ENCODE data around the gene LSR. TPM values are rescaled to one million over a fixed set of nuclear protein-coding genes. Genes with fewer than 3 reads are reported as not detected.
A peak's percentile ranks its signal among the peaks of the same experiment; 100 is the strongest.

The LSR gene, protein sequence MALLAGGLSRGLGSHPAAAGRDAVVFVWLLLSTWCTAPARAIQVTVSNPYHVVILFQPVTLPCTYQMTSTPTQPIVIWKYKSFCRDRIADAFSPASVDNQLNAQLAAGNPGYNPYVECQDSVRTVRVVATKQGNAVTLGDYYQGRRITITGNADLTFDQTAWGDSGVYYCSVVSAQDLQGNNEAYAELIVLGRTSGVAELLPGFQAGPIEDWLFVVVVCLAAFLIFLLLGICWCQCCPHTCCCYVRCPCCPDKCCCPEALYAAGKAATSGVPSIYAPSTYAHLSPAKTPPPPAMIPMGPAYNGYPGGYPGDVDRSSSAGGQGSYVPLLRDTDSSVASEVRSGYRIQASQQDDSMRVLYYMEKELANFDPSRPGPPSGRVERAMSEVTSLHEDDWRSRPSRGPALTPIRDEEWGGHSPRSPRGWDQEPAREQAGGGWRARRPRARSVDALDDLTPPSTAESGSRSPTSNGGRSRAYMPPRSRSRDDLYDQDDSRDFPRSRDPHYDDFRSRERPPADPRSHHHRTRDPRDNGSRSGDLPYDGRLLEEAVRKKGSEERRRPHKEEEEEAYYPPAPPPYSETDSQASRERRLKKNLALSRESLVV
- total RNA-seq, result 10 to 100 TPM; 33.2 to 36.3 TPM

DNA sequence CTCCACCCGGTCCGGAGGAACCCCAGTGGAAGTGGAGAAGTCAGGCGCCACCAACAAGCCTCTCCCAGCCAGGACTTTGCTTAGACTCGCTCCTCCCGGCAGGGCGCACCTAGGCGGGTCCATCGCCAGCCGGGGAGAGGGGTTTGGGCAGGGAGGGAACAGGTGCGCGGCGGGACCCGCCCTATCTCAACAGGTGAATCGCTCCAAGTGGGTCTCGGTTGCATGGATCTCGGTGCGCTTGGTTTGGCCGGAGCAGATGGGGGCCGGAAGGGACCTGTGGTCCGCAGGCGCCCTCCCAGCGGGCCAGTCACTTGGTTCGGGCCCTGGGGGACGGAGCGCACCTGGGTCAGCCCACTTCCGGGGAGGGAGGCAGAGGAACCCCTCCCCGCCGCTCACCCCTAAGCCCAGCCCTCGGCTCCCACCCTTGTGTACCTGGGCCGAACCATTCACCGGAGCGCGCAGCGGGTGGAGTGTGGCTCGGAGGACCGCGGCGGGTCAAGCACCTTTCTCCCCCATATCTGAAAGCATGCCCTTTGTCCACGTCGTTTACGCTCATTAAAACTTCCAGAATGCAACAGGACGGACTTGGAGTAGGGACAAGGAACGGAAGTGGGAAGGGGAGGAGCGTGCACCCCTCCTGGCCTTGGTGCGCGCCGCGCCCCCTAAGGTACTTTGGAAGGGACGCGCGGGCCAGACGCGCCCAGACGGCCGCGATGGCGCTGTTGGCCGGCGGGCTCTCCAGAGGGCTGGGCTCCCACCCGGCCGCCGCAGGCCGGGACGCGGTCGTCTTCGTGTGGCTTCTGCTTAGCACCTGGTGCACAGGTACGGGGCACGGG, at the start of gene LSR:
Gene LSR (plus strand): TSS at position 693 of the 836 bp plus-strand sequence. CDS start 21 bp downstream, at position 714.
- ATAC-seq (ENCODE audit: low read depth) (peak; percentile 94), DNase-seq (peak; percentile 82)
- peak within 1 kb of the TSS; percentile 92 for H3K27ac Mint-ChIP-seq
- POLR2A ChIA-PET, result no interaction called here
- H3K4me3 Mint-ChIP-seq, result peak within 1 kb of the TSS; percentile 93
- peaks cover 8% of the 10 kb centered on the region for H3K9me3 Mint-ChIP-seq
- H3K27me3 Mint-ChIP-seq, result peaks cover 12% of the 10 kb centered on the region
- H3K36me3 Mint-ChIP-seq, result peaks cover 8% of the 10 kb centered on the region
- peaks cover 17% of the 10 kb centered on the region for H3K4me1 Mint-ChIP-seq

DNA sequence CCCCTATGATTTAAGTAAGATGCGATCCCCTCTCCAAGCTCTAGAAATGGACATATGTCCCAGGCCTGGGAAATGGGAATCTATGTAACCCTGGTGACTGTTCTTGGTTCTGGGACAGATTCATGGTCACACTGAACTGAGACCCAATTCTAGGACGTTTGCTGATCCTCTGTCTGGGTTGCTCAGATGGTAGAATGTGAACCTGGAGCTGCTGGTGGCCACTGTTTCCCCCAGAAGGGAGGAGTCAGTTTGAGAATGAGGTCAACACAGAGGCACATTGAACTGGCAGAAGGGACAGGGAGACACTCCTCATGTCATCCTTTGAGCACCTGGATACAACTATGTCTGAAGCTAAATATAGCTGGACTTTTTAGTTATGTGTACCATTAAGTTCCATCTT, 49.3 kb upstream of the LSR start:
- Mint-ChIP-seq H3K36me3 (peaks cover 2% of the 10 kb centered on the region), H3K4me1 (peaks cover 23% of the 10 kb centered on the region), H3K27ac (no peak overlapping the region), H3K27me3 (peaks cover 4% of the 10 kb centered on the region), H3K4me3 (no peak overlapping the region), H3K9me3 (peaks cover 5% of the 10 kb centered on the region)
- POLR2A ChIA-PET, result interaction anchor here (1.0 to 1.5 kb wide), 3 partner anchors 27 to 46 kb away, joined by 3 to 5 read pairs (median 4); no protein-coding TSS in a partner anchor
- ATAC-seq (ENCODE audit: low read depth) (no peak), DNase-seq (no peak)

DNA sequence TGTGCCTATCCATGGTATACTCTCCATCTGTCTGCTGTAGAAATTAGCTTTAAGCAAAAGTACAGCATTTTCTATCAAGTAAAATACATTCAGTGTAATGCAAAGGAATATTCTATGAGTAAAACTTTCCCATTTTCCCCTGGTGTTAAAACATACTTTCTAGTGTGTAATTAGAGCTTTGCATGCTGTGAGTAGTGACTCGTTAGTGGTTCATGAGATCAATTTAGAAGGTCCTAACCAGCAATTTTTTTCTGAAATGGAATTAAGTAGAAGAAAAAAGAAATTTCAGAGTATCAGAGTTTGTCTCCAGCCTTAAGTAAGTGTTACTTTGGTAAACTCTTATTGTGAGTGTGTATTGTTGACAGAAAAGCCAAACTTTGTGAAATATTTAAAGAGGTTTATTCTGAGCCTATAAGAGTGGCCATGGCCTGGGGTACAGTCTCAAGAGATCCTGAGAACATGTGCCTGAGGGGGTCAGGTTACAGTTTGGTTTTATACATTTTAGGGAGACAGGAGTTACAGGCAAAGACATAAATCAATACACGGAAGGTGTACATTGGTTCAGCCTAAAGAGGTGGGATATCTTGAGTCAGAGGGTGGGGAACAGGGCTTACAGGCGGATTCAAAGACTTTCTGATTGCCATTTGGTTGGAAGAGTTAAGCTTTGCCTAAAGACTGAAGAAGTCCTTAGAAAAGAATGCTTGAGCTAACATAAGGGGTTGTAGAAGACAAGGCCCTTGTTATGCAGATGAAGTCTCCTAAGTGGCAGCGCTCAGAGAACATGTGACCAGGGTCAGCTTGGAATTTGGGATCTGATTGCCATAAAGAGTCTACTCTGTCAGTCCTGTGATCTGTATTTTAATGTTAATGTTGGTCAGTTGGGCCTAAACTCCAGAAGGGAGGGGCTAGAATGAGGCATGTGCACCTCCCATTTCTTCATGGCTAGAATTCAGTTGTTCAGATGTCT, 45.8 kb upstream of the LSR start:
- Mint-ChIP-seq H3K9me3 (peaks cover 2% of the 10 kb centered on the region), H3K4me1 (peaks cover 53% of the 10 kb centered on the region), H3K4me3 (no peak overlapping the region), H3K27me3 (no peaks in the 10 kb centered on the region), H3K27ac (peak overlapping the region; percentile 35), H3K36me3 (peaks cover 3% of the 10 kb centered on the region)
- DNase-seq (no peak), ATAC-seq (ENCODE audit: low read depth) (no peak)
- POLR2A ChIA-PET, result no interaction called here

DNA sequence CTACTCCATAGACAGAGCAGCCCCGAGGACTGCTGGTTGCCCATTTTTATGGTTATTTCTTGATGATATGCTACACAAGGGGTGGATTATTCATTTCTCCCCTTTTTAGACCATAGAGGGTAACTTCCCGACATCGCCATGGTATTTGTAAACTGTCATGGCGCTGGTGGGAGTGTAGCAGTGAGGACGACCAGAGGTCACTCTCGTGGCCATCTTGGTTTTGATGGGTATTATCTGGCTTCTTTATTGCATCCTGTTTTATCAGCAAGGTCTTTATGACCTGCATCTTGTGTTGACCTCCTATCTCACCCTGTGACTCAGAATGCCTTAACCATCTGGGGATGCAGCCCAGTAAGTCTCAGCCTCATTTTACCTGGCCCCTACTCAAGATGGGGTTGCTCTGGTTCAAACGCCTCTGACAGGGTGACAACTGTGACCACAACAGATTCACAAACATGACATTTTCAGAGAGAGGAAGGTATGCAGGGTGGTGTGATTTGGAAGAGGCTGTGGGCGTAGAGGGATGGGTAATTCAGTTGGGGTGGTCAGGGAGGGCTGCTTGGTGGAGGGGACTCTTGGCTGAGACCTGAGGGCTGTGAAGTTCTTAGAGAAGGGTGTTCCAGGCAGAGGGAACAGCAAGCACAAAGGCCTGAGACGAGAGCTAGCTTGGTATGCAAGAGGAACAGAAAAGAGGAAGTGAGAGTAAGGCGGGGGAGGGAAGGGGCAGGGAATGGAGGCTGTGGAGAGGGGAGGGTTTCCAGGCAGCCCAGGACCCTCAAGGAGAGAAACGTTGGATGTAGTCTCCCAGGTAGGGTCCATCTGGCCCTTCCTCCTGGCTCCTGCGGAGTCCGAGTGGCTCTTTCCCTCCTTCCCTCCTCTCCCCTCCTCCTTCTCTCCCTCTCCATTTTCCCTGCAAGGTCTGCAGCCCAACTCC, 43.7 kb upstream of the LSR start:
- ATAC-seq (ENCODE audit: low read depth) (peak; percentile 13), DNase-seq (no peak)
- Mint-ChIP-seq H3K4me1 (peaks cover 66% of the 10 kb centered on the region), H3K36me3 (peaks cover 5% of the 10 kb centered on the region), H3K4me3 (peak overlapping the region; percentile 81), H3K9me3 (peaks cover 3% of the 10 kb centered on the region), H3K27ac (peak overlapping the region; percentile 97), H3K27me3 (no peaks in the 10 kb centered on the region)
- POLR2A ChIA-PET, result interaction anchor here (1.6 to 3.3 kb wide), 2 partner anchors 38 to 51 kb away, joined by 5 to 26 read pairs; partner anchors contain the start of gene FXYD5

DNA sequence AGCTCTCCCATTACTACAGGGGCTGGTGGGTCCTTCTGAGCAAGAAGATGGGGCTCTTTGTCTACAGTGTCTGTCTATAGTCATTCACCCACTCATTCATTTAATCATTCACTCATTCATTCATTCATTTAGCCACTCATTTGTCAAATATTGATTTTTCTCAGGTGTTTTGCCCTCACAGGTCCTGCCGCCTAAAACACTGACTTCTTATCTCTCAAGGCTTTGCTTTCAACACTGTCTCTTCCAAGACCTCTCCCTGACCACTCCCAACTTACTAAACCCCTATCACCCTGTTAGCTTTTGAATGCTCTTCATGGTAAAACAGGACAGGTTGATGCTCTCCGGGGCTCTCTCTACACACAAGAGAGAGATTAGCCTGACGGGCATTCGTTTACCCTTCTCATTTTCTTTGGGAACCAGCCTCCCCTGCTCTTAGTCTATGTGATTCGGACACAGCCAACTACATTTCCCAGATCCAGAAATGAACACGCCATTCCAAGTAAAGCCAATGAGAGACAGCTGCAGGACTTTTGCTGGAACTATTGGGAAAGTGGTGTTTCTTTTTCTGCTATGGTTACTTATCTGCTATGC, 43.0 kb upstream of the LSR start:
- Mint-ChIP-seq H3K27me3 (no peaks in the 10 kb centered on the region), H3K4me3 (peak overlapping the region; percentile 81), H3K4me1 (peaks cover 67% of the 10 kb centered on the region), H3K36me3 (peaks cover 6% of the 10 kb centered on the region), H3K9me3 (peaks cover 3% of the 10 kb centered on the region), H3K27ac (peak overlapping the region; percentile 97)
- no peak for DNase-seq
- POLR2A ChIA-PET, result interaction anchor here (0.6 to 3.3 kb wide), 9 partner anchors 10 to 64 kb away, joined by 3 to 26 read pairs (median 3); partner anchors contain the start of gene FXYD5
- no peak for ATAC-seq (ENCODE audit: low read depth)

DNA sequence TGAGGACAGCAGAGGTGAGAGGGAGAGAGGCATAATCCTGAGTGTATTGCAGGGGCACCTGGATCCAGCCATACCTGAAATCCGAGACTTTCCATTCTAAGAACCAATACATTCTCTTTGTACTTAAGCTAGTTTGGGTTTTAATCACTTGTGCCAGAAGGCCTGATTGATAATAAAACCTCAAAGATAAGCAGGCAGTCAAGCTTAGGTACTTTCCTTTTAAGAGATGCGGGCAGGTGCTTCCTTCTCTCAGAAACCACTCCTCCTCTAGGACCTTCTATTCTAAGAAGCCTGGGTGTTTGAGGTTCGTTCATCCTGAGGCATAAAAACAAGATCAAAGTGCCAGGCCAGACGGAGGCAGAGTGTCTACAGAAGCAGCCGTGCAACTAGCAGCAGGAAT, 42.4 kb upstream of the LSR start:
- ATAC-seq (ENCODE audit: low read depth) (peak; percentile 63), DNase-seq (no peak)
- peak overlapping the region; percentile 97 for H3K27ac Mint-ChIP-seq

DNA sequence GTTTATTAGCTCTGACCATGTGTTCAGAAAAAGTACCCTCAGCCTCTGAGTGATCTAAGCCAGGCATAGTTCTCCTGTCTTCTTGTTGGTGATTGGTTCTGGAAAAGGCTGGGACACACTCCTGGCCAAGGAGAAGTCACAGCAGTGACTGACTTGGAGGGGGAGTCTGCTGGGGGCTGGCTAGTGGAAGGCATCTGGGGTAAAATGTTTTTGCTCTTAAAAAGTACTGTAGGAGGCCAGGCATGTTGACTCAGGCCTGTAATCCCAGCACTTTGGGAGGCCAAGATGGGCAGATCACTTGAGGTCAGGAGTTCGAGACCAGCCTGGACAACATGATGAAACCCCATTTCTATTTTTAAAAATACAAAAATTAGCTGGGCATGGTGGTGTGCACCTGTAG, 41.9 kb upstream of the LSR start:
- peaks cover 6% of the 10 kb centered on the region for H3K36me3 Mint-ChIP-seq
- H3K4me1 Mint-ChIP-seq, result peaks cover 69% of the 10 kb centered on the region
- ATAC-seq (ENCODE audit: low read depth) (no peak), DNase-seq (no peak)
- H3K27me3 Mint-ChIP-seq, result no peaks in the 10 kb centered on the region
- H3K9me3 Mint-ChIP-seq, result peaks cover 3% of the 10 kb centered on the region
- peak overlapping the region; percentile 81 for H3K4me3 Mint-ChIP-seq
- POLR2A ChIA-PET, result interaction anchor here (0.9 to 3.3 kb wide), 7 partner anchors 13 to 65 kb away, joined by 3 to 26 read pairs (median 3); partner anchors contain the start of gene FXYD5
- peak overlapping the region; percentile 97 for H3K27ac Mint-ChIP-seq

More for the DNA sequence above, 42.4 kb upstream of the LSR start:
- Mint-ChIP-seq H3K4me1 (peaks cover 68% of the 10 kb centered on the region), H3K9me3 (peaks cover 3% of the 10 kb centered on the region), H3K36me3 (peaks cover 6% of the 10 kb centered on the region), H3K4me3 (peak overlapping the region; percentile 81), H3K27me3 (no peaks in the 10 kb centered on the region)
- POLR2A ChIA-PET, result interaction anchor here (0.6 to 3.3 kb wide), 9 partner anchors 9 to 65 kb away, joined by 3 to 26 read pairs (median 3); partner anchors contain the start of gene FXYD5

DNA sequence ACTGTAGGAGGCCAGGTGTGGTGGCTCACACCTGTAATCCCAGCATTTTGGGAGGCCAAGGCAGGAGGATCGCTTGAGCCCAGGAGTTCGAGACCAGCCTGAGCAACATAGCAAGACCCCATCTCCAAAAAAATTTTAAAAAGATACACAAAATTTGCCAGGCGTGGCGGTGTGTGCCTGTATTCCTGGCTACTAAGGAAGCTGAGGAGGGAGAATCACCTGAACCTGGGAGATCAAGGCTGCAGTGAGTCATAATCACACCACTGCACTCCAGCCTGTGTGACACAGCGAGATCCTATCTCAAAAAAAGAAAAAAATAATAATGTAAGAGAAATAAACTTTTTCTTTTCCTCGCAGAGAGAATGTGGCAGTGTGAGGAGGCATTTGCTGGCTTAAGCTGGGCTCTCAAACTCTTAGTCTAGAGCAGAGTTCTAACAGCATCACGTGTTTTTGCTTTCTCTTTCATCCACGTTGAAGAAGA, 41.4 kb upstream of the LSR start:
- Mint-ChIP-seq H3K4me3 (peak overlapping the region; percentile 81), H3K36me3 (peaks cover 8% of the 10 kb centered on the region), H3K9me3 (peaks cover 3% of the 10 kb centered on the region), H3K27me3 (no peaks in the 10 kb centered on the region), H3K27ac (peak overlapping the region; percentile 97), H3K4me1 (peaks cover 74% of the 10 kb centered on the region)
- POLR2A ChIA-PET, result interaction anchor here (1.3 to 3.3 kb wide), 3 partner anchors 29 to 66 kb away, joined by 3 to 26 read pairs (median 3); partner anchors contain the start of gene FXYD5
- no peak for DNase-seq
- no peak for ATAC-seq (ENCODE audit: low read depth)

DNA sequence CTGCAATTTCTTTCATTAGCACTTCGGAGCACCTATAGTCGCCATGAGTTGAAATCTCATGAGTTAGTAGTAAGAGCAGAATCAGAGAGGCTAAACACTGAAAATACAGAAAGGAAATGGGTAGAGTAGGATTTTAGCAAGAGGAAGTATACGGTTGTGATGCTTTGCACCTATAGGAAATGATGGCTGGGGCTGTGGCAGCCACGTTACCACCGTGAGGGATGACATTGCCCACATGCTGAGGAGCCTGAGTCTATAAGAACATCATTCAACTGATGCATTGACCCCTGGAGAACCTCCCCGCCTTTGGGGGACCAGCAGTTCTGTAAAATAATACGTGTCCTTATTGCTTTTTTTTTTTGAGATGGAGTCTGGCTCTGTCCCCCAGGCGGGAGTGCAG, 40.7 kb upstream of the LSR start:
- no peak for DNase-seq
- POLR2A ChIA-PET, result interaction anchor here (0.7 to 3.3 kb wide), 2 partner anchors 54 to 510 kb away, joined by 3 to 26 read pairs; partner anchors contain the start of gene FXYD5

DNA sequence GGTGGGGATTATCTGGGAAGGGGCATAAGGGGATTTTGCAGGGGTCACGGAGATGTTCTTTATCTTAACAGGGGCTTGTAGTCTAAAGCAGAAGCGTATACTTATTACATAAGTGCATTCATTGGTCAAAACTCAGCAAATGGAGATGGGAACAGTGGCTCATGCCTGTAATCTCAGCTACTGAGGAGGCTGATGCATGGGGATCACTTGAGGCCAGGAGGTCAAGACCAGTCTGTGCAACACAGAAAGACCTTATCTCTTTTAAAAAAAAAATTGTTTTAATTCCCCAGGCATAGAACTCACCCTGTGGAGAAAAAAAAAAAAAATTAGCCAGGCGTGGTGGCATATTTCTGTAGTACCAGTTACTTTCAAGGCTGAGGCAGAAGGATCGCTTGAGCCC, 39.2 kb upstream of the LSR start:
- Mint-ChIP-seq H3K27ac (peak overlapping the region; percentile 80), H3K27me3 (no peaks in the 10 kb centered on the region), H3K4me1 (peaks cover 79% of the 10 kb centered on the region), H3K9me3 (peaks cover 3% of the 10 kb centered on the region), H3K4me3 (no peak overlapping the region), H3K36me3 (peaks cover 9% of the 10 kb centered on the region)
- POLR2A ChIA-PET, result interaction anchor here (0.7 kb wide), 1 partner anchor 33 kb away, joined by 4 read pairs; no protein-coding TSS in a partner anchor
- ATAC-seq (ENCODE audit: low read depth) (no peak), DNase-seq (no peak)

More for the DNA sequence above, 40.7 kb upstream of the LSR start:
- Mint-ChIP-seq H3K36me3 (peaks cover 9% of the 10 kb centered on the region), H3K9me3 (peaks cover 3% of the 10 kb centered on the region), H3K27ac (peak overlapping the region; percentile 97), H3K4me3 (peak overlapping the region; percentile 81), H3K27me3 (no peaks in the 10 kb centered on the region), H3K4me1 (peaks cover 76% of the 10 kb centered on the region)
- ATAC-seq (ENCODE audit: low read depth), result no peak

Data from activated naive CD8-positive, alpha-beta T cell treated with anti-CD3 and anti-CD28 coated beads, Interleukin-2, amount 10 ng/mL, durations not matched to agents 7 days and 5 days (primary cell).